ENCODE measurements around the gene PTGR3.

PTGR3 gene, protein sequence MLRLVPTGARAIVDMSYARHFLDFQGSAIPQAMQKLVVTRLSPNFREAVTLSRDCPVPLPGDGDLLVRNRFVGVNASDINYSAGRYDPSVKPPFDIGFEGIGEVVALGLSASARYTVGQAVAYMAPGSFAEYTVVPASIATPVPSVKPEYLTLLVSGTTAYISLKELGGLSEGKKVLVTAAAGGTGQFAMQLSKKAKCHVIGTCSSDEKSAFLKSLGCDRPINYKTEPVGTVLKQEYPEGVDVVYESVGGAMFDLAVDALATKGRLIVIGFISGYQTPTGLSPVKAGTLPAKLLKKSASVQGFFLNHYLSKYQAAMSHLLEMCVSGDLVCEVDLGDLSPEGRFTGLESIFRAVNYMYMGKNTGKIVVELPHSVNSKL

DNA sequence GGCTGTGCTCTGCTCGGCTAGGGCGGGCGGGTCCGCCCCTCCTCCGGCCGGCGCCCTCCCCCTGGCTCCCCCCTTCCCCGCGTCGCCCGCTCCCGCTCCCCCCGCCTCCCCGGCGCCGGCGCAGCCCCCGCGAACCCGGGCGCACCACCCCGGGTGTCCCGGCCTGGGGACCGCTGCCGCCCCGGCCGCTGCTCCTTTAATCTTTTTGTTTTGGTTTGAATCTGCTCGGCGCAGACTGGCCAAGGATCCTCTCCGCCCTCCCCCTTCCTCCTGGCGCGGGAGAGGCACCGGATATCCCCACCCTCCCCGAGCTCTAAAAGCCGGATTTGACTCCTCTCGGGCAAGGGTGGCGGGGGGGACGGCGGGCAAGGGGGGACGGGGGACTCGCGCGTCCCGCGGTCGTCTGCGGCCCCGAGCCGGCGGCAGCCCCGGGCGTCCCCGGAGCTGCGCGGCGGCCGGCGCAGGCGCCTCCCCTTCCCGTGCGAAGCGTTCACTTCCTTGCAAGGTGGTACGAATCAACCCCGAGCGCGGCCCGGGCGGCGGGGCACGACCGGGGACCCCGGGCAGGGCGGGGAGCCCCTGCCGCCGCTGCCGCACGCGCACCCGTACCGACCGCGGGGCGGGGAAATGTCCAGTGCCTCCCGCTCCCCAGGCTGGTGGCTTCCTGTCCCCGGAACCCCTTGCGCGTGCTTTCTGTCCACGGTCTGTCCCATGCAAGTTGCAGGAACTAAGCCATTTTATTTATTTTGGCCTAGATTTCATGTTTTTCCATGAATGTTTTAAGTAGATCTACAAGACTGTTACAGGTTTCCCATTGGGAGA is at the start of gene PTGR3:
TSS of gene PTGR3 (minus strand) at position 11 of the 822 bp plus-strand sequence. CDS start 81 bp downstream, outside the sequence.
- DNase-seq (ENCODE audit: low read depth): peak; percentile 89

DNA sequence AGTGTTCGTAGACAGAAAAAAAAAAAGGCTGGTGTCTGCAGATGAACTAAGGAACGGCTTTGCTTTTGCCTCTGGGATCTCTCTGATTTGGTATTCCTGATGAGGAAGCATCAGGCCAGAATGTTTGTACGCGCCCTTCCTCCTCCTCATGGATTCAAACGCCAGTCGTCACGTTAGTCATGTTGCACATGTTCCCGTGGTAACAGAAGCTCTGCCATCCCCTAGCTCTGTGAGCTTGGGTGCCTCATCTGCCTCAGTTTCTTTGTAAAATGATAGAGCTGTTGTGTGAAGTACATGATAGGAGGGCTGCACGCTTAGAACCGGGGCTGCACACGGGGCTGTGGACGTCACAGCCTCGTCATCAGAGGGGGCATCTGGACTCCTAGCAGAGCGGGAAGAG is 48.7 kb upstream of the PTGR3 start:
- DNase-seq (ENCODE audit: low read depth): no peak

DNA sequence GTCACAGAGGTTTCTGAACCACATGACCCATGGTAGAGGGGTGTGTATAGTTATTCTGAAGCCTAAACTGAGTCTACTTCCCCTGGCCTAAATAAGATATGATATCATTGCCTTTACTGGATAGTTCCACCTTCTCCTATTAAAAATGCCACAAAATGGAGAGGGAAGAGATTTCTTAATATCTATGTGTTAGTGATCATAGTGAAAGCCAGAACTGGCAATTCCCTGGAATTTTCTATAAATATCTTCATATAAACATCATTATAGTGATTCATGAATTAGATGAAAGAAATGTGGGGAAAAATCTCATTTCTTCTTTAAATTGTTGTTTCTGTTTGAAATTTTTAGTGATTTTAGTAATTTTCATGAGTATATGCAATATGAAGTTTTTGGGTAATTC is 47.4 kb upstream of the PTGR3 start:
- DNase-seq (ENCODE audit: low read depth): no peak

DNA sequence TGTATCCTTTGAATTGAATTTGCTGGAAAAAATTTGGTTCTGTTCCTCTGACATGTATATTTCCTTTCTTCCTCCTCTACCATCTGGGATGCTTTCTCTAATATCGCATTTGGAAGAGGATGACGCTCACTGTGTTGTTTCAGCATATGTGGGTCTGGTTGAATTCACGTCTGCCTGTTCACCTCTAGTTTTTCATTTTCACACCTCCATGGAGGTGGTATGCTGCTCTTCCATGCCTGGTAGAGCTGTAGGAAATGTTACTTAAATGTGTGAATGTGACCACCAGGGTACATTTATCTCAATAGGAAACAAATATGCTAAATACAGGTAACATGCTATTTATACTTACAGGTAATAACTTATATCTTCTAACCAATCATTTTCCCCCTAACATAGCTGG is 46.2 kb upstream of the PTGR3 start:
- DNase-seq (ENCODE audit: low read depth): no peak

DNA sequence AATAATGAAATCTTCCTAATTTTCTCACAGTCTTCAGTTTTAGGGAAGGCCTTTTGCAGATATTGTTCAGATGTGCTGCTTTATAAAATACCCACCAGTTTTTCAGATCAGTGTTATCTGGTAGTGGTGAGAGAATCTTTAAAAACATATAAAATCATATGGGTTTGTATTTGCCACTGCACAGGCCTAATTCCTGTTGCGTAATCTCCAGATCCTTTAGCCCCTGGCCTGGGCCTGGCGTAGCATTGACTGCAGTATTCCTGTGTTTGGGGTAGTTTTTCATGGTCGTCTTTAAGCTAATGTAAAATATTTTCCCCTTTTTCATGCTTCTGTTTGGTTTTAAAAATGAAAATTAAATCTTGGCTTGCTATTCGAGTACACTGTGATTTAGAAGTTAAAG is 44.8 kb upstream of the PTGR3 start:
- peak; percentile 50 for DNase-seq (ENCODE audit: low read depth)

DNA sequence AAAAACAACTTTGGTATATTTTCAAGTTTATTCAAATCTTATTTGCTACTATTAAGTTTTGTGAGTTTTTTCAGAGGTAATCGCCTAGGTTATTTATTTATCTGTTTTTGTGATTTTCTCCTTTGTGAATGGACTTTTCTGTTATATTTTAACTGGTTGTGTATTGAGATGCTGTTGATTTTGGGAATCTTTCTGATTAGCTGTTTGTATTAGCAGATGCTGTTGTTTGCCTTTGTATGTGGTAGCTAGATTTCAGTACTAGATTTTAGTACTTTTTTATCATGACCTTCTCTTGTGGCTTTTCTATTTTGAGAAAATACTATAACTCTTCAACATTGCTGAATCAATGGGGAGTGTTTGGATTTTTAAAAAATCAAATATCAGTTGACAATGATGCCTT is 44.1 kb upstream of the PTGR3 start:
- no peak for DNase-seq (ENCODE audit: low read depth)

DNA sequence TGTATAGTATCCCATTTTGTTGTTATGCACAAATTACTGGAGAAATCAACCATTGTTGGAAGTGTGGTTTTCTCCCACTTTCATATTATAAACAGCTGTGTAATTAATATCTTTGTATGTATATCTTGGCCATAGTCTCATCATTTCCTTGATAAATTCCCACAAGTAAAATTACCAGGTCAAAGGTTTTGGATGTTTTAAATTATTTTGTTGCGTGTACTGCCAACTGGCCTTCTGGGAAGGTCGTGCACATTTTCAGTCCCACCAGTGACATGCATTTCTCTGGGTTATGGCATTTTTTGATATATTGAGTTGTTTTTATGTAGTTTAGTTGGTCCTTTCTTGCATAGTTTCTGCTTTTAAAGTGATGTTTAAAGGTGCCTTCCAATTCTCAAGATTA is 43.2 kb upstream of the PTGR3 start:
- no peak for DNase-seq (ENCODE audit: low read depth)

DNA sequence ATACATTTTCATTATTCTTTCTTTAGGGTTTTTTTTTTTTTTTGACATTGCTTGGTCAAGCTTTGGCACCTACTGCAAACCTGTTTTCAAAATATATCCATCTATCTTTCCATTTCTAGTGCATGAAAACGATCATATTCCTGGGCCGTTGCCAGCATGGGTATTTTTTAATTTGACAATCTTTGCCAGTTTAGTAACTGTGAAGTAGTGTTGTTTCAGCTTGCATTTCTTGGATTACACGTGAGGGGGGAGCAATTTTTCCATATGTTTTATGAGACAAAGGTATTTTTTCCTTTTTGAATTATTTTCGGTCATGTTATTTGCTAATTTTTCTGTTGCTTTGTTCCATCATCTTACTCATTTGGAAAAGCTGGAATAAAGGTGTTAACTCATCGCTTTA is 42.5 kb upstream of the PTGR3 start:
- DNase-seq (ENCODE audit: low read depth): no peak

DNA sequence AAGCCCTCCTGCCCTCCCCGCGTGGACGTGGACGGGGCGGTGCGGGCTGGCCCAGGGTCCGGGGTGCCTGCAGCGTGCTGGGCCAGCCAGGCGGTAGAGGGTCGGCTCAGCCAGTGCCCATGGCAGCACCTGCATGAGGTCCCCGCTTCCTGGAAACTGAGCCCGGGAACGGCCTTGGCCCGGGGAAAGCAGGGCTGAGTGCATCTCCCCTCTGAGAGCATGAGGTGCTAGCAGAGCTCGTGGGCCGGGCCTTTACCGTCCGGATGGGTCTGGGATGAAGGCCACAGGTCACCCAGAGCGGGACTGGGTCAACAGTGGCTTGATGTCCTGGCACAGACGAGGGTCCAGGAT is 41.5 kb upstream of the PTGR3 start:
- DNase-seq (ENCODE audit: low read depth): no peak

DNA sequence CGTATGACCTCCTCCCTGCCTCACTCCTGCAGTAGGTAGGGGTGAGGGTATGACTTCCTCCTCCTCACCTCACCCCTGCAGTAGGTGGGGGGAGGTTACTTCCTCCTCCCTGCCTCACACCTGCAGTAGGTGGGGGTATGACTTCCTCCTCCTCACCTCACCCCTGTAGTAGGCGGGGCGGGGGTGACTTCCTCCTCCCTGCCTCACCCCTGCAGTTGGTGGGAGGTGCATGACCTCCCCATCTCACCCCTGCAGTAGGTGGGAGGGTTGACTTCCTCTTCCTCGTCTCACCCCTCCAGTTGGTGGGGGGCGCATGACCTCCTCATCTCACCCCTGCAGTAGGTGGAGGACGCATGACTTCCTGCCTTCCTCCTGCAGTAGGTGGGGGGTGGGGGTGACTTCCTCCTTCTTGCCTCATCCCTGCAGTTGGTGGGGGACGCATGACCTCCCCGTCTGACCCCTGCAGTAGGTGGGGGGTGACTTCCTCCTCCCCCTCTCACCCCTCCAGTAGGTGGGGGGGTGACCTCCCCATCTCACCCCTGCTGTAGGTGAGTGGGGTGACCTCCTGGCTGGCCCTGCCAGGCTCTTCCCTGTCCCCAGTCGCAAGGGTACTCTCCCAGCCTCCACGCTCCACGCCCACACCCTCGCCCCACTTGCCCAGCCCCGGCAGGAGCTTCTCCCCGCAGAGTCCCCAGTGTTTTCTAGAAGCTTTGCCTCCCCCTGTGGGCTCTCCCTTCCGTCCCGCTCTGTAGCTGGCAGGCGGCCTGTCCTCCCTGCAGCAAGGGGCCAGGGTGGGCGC is 40.9 kb upstream of the PTGR3 start:
- no peak for DNase-seq (ENCODE audit: low read depth)

DNA sequence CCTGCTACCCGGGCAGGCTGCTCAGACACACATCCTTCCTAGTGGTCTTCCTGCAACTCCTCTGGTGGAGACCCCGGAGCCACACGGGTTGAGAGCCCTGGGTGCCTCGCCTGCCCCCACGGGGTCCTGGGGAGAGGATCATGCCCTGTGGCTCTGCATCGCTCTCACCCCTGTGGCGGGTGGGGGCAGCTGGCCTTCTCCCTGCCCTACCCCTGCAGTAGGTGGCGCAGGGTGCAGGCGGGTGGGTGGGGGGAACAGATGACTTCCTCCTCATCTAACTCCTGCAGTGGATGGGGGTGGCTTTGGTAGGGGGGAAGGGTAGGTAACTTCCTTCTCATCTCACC is 40.2 kb upstream of the PTGR3 start:
- DNase-seq (ENCODE audit: low read depth): no peak

DNA sequence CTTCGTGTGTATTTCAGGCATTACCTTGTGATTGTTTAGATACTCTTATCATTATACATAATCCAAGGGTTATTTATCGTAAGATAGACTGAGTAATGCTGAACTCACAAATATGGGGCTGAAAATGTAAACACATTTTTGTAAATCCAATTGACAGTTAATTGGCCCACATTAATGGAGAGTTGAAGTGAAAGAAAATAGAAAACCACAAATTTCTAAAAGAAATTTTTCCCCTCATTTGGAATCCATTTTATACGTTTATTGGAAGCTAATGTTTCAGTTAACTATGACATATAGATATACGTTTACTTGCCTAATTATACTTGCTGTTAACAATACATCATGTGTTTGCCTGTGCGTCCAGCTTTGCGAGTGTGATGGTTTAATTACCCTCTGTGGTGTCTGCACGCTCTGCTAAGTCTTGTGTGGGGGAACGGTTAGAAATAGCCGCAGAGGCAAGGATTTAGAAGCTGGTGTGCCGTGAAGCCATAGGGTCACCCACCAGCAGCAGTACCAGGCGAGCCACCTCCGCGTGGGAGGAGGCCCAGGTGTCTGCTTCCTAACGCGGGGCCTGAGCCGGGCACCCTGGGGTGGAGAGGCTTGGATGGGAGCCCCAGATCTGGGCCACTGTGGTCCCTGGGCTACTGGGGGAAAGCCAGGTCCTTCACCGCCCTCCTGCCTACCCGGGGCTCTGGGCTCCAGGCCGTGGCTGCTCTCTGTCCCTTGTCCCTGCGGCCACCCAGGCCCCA is 39.7 kb upstream of the PTGR3 start:
- no peak for DNase-seq (ENCODE audit: low read depth)

DNA sequence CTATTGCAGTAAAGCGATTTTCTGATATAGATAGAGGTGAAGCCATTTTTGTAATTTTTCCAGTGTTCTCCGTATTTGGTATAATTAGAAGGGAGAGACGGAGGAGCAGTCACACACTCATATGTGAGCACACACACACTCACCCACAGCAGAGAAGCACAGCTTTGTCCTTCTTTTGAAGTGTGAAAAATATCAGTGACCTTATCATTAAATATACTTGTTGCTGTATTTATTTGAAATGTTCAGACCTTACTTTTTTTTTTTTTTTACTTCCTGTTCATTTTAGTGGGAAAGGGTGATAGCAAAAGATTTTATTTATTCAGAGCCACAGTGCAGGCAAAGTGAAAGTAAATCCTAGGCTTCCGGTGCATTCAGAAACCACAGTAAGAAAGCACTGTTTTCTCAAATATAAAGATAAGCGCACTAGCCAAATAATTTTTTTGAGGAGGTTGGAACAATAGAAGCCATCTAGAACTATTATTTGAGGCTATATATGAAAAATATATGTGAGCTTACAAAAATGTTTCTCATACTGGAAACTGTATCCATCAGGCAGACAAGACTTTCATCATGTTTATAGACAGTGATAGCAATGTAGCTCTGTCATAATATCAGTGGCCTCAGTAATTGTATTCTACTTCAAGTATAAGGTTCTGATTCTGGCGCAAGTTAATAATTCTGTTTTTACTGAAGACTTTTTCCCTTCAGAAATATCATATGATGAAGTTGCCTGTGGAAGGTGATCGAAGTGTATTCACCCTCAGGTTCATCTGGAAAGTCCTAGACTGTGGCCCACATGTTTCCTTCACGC is 38.9 kb upstream of the PTGR3 start:
- DNase-seq (ENCODE audit: low read depth): peak; percentile 63

DNA sequence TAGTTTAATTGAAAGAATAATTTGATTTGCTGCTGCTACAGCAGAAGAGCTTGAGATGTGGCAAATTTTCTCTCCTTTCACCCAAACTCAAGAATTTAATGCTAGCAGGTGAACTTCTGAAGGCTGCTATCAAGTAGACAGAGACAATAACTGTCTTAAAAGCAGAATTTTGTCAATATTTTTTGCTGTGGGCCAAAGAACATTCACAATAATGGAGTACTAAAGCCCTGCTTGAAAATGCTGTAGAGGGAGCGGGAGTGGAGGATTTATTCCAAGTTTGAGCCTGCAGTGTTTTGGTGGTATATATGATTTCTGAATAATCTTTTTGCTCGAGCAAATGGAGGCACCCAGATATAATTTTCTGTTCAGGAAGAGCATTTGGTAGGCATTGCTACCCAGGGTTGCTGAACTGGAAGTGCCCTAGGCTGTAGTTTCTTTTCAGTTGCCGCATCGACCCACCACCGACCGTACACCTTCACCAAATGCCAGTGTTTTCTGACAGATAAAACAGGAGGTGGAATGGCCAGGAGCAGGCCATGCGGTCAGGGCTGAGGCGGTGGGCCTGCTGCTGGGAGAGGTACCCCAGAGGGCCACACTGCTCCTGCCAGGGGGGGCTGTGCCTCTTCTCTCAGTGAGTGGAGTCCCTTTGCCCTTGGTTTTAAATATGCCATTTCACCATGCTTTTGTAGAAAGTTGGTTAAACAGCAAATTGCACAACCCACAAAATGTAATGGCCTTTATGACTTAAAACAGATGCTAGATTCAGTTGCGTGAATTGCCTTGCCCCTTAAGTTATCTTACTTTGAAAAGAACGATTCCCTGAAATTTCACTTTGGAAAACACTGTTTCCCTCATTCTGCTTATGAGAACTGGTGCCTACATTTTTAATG is 38.0 kb upstream of the PTGR3 start:
- DNase-seq (ENCODE audit: low read depth): no peak

DNA sequence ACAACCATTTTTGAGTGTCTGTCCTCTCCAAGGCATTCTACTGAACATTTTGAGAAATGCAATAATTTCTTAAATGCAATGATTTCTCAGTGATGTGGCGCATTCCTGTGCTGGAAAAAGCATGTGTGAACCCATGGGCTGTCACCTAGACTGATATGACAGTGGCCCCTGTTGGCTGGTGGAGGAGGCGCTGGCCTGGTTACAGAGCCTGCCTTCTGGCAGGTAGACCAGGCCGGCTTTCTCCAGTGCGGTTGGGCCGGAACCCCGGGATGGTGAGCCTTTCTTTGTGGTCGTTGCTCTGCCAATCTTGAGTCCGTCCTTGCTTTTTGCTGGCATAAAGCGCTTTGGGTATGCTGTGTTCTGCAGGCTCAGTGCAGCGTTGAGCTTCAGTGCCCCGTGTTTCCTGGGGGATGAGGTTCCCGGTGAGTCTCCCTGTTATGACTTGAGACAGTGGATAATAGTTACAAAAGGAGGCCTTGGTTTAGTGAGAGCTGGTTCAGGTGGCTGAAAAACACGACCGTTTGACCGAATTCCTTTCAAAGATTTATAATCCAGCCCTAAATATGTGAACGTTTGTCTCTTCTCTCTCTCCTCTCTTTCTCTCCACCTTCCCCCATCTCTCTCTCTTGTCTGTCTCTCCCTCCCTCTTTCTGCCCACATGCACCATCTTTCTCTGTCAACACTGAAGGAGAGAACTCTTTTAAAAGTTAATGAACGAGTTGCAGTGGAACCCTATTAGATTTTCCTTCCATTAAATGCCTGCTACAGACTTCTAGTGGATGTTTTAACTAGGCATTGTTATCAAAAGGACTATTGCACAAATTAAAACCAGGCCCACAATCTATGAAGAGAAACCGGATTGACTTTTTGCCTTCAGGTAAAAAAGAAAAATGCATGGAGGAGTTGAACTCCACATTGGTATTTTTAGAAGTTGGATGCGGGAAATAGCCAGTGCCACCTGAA is 35.7 kb upstream of the PTGR3 start:
- DNase-seq (ENCODE audit: low read depth): peak; percentile 52

DNA sequence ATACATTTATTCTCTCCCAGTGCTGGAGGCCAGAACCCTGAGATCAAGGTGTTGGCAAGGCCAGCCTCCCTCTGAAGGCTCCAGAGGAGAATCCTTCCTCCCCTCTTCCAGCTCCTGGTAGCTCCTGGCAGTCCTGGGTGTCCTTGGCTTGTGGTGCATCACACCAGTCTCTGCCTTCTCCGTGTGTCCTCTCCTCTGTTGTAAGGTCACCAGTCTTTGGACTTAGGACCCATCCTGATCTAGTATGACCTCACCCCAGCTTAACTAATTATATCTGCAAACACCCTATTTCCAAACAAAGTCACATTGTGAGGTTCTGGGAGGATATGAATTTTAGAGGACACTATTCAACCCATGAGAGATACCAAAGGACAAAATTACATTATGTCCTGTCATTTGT is 32.8 kb upstream of the PTGR3 start:
- DNase-seq (ENCODE audit: low read depth): no peak

DNA sequence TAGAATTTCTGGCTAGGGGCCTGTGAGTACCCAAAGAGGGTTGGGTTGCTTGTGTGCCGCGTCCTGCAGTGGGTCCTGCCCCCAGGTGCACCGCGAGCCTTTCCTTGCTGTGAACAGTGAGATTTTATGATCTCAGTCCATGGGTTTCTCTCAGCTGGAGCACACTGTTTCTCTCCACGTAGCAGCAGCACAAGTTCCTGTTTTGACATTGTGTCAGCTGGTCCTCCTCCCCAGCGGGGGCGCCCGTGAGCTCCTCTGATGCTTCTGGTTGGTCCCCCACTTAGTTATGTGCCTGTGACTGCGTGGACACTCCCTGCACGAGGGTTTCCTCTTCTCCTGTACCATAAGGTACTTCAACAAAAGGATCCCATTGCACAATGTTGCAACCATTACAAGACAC is 31.5 kb upstream of the PTGR3 start:
- no peak for DNase-seq (ENCODE audit: low read depth)

DNA sequence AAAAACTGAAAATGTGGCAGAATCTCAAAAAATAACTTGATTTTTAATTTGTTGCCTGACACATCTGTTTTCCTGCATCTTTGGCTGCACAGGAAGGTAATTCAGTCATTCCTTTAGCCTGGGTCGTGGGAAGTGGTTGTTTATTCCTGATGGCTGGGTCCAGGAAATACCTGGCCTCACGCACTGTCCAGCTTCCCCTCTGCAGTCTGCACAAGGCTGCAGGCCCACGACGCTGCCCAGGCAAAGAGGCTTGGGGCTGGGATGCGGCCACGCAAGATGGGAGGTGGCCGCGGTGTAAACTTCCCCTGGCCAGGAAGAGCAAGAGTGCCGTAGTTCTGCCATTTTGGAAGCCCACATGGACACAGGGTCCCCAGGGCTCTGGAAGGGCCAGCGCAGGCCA is 29.8 kb upstream of the PTGR3 start:
- DNase-seq (ENCODE audit: low read depth): no peak

DNA sequence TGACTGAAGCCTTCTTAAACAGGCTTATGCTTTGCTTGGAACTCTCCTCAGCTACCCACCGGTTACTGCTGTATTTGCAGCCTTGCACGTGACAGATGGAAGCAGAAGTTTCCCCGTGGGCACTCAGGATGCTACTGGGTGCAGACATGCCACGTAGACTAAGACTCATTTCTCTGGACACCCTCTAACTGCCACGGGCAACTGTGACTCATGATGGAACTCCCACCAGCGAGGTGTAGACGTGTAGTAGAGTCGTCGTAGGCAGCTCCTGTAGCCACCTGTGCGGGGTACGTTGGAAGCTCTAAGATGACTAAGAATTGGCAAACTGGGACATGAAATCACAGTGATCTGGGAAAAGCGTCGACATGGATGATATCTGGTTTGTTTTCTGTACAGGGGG is 29.2 kb upstream of the PTGR3 start:
- DNase-seq (ENCODE audit: low read depth): peak; percentile 65
